Anterior cingulate cortex (tissue), 58 donors: ENCODE data around the gene DLX5.

Experiments used
- DNase-seq, 58 donors: peaks; one replicate each; lab custom pipeline; 2025; lab: John Stamatoyannopoulos, UW

The DLX5 gene

DNA sequence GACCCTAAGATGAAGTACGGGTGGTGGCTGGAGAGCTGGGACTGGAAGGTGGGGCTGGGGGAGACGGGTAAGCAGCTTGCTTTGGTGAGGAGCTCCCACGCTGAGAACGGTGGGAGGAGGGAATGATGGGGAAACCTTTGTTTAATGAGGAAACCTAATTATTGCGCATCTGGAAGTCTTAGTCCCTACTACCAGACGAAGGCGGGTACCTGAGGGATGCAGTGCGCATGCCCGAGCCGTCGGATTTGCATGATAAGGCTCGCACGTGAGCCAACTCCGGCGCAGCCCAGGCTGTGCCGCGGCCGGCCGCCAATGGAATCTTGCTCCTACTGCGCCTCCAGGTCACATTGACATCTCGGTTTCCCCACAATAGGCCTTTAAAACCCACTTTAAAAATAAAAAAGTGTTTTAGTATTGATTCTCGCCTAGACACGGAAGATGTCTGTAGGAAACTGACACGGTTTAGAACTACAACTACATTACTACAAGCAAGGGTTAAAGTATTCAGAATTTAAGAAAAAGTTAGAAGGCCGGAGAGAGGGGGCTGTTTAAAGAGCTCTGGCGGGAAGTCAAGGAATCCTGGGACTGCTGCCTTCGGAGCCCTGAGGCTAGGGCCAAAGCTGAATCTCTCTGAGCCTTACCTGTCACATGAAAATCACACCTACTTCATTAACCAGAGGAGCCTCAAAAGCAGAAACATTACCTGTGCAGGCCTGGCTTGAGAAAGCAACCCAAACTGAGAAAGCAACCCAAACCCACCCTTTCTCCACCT, 31.4 kb downstream of the DLX5 start:
- no peak for DNase-seq

GRCh38 chr7:96992192-96993005, 32.2 kb downstream of the DLX5 start:
- no peak for DNase-seq

DNA sequence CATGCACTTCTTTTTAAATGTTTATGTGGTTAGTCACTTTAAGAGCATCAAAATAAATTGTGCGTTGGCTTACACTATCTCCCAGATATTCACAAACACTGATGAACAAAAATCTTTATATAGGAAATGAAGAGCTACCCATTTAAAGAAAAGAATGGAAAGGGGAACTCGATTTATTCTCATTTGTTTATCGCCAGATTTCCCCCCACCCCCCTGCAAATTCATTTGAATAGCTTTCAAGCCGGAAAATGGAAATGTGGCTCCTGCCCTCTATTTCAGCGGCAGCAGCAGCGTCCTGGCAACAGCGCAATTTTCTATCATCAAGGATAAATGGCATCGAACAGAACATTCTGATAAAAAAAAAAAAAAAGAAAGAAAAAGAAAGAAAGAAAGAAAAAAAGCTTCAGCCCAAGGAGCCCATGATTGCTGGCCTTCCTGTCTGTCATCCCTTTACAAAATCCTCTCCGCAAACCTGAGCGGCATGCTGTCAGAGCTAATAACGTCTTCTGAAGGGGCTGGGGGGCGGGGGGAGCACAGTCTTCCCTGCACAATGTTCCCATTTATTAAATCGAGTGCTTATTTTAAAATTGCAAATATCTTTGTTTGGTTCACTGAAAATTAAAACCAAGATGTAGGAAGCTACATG, 33.0 kb downstream of the DLX5 start:
- DNase-seq, result no peak

DNA sequence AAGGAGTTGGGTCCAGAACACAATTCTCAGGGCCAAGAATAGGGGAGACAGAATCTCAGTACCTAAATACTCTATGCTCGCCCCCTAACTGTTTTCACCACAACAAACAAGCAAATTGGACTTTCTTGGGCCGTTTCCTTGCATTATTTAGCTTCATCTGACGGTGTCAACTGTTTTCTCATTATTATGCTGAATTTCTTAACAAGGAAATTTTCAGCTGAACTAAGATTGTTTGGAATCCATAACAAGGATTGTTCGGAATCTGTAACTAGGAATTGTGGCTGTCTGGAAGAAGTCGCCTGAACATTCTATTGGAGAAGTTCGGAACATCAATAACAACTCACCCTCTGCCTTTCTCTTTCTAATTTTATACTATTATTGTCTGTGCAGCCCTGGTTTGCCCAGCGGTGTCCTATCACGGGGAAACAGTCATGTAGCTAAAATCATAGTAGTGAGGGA, 34.7 kb downstream of the DLX5 start:
- no peak for DNase-seq

DNA sequence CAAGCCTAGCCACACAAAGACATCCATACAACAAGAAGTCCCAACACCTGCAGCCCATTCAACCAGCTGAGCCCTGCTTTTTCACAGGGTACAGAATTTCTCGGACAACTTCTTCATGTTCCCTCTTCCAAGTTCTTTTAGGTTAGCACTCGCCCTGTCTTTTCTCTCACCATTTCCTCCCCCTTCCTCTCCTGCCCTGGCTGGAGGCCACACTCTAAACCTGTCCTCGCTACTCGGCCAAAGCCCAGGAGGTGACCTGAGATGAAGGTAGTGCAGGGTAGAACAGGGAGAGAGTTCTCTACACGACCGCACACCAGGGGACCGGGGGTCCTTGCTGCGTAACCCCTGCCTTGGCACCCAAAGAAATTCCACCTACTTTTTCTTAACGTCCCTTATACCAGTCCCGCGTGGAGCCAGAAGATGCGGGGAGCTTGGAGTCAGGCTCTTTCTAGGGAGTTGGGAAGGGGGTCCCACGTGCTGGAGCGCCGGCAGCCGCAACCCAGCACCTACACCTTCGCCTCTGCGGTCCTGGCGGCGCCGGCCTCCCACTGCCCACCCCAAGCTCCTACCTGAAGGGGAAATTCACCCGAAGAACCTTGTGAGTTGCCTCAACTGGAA, 35.3 kb downstream of the DLX5 start:
- no peak for DNase-seq

GRCh38 chr7:96987719-96988118, 36.9 kb downstream of the DLX5 start:
- no peak for DNase-seq

GRCh38 chr7:96986901-96987300, 37.7 kb downstream of the DLX5 start:
- DNase-seq, result no peak

- no peak for DNase-seq
Observed at GRCh38 chr7:96985992-96986391, 38.6 kb downstream of the DLX5 start.

DNA sequence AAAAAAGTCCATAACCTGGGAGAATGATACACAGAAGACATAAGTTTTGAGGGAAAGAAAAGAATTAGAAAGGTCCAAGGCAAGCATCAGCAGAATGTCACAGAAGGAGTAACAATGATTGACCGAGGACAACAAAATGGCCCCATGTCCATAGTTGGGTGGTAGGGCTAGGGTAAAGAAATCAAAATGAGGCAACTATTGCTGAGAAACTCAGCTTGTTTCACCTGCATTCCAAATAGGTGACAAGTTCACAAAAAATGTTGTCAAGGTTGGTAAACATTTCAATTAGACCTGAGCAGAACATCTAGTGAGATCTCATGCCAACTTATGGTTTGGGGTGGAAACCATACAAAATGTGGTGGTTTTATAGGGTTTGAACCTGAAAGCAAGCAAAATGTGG, 42.0 kb downstream of the DLX5 start:
- no peak for DNase-seq

DNA sequence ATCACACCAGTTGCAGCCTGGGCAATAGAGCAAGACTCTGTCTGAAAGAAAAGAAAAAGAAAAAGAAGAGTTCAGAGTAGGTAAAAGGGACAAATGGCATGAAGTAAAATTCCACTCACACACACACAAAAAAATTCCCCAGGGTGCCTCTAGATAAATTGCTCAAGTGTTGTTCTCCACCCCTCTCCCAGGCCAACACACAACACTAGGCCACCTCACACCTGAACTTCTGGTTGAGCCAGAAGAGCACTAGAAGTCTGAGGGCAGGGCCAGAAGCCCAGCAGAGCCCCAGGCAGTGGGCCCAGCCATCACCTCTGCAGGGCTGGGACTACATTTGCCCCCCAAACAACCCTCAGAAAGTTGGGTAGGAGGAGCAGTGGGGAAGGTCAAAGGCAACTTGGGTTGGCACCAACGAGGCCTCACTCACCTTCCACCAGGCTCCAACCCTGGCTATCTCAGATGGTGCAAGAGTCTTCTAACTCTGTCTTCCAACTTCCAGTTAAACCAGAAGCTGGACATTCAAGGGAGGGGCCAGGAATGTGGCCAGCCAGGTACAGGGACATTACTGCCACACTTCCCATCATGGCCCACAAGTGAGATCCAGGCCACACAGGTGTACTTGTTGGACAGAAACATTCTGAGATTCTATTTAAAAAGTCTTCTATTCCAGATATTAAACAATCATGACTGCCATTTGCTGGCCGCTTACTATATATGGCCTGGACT, 44.9 kb downstream of the DLX5 start:
- no peak for DNase-seq

DNA sequence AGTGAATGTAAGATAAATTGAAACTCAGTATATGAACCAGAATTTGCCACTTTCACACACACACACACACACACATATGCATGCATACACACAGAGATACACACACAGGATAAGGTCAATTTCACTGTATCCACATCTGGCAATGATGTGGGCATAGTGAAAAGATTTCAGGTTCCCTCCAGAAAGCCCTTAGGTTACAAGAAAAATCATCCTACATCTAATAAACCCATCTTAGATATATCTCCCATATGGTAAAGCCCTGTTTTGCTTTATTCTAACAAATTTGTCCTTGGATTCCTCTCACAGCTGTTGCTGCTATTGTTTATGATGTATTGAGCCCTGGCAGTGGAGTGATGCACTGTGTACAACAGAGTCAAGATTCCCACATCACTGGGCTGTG, 47.2 kb downstream of the DLX5 start:
- DNase-seq, result no peak

DNA sequence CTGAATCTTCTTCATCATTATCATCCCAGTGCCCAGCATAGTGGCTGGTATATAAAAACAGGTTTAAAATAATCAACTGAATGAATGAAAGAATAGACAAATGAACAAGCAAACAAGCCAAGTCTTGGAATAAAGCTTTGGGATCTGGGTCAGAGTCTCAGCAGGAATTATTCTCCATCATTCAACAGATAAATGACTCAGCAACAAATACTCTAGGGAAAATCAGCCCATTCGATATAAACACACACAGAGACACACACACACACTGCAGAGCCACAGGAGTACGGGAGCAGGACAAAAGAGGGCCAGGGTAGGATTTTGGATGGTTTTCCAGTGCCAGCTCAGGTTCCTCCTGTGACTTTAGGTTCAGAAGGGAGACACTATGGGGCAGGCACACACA, 48.5 kb downstream of the DLX5 start:
- DNase-seq, result no peak

DNA sequence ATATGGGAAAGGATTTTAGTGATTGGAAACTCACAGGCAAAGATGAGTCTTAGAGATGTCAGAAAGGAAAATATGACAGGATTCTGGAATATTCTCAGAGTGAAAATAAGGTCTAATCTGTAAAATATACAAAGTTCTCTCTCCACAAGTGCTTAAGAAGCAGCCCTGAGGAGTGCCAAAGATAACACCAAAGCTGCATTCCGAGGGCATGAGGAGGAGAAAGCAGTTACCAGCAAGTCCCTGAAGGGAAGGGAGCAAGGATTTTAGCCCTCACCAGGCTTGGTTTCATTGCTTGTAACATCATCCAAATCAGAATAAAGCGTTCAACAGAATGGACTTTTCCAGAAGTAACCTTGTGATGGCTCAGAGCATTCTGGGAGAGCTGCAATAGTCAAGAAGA, 50.6 kb downstream of the DLX5 start:
- no peak for DNase-seq

GRCh38 chr7:96970739-96971138, 53.9 kb downstream of the DLX5 start:
- DNase-seq, result no peak
